ENCODE measurements around the gene CERT1.

Gene CERT1

DNA sequence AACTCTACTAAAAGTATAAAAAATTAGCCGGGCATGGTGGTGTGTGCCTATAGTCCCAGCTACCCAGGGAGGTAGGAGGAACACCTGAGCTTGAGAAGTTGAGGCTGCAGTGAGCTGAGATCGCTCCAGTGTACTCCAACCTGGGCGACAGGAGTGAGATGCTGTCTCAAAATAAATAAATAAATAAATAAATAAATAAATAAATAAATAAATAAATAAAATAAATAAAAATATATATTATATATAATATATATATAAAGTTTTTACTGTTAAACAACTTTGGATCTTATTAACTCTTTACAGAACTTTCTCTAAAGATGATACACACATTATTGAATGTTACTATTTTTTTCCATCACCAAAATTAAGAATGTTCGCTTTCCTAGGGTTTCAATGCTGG, 136.0 kb downstream of the CERT1 start:
- Mint-ChIP-seq H3K4me3 (no peak overlapping the region), H3K9me3 (no peaks in the 10 kb centered on the region), H3K27ac (no peak overlapping the region), H3K36me3 (peaks cover 11% of the 10 kb centered on the region), H3K27me3 (no peaks in the 10 kb centered on the region), H3K4me1 (no peaks in the 10 kb centered on the region)
- DNase-seq, result no peak
- CTCF ChIA-PET, result no interaction called here

DNA sequence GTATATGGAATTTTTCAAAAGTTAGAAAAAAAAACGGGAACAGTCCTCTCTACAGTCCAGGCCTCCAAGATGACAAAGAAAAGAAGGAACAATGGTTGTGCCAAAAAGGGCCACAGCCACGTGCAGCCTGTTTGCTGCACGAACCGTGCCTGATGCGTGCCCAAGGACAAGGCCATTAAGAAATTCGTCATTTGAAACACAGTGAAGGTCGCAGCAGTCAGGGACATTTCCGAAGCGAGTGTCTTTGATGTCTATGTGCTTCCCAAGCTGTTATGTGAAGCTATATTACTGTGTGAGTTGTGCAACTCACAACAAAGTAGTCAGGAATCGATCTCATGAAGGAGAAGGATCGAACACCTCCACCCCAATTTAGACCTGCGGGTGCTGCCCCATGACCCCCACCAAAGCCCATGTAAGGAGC, 137.0 kb downstream of the CERT1 start:
- no peaks in the 10 kb centered on the region for H3K4me1 Mint-ChIP-seq
- H3K27ac Mint-ChIP-seq, result no peak overlapping the region
- H3K36me3 Mint-ChIP-seq, result peaks cover 11% of the 10 kb centered on the region
- H3K9me3 Mint-ChIP-seq, result no peaks in the 10 kb centered on the region
- CTCF ChIA-PET, result no interaction called here
- DNase-seq, result no peak
- no peak overlapping the region for H3K4me3 Mint-ChIP-seq
- no peaks in the 10 kb centered on the region for H3K27me3 Mint-ChIP-seq

DNA sequence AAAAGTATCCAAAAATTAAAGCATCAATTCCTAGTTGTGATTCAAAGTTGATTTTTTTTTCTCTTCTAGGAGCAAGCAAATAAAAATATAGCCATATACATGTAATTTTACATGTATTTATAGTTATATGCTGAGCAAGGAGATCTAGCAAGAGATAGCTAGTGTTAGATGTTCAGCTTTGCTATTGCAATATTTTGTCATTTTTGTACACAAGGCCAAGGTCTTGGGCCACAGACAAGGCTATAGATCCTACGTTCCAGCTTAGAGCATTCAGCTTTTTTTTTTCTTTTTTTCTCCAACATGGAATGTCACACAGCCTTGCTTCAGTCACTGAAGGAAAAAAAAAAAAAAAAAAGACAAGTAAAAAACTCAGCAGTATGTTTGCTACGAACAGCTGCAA, 137.6 kb downstream of the CERT1 start:
- Mint-ChIP-seq H3K4me3 (no peak overlapping the region), H3K4me1 (no peaks in the 10 kb centered on the region), H3K27ac (no peak overlapping the region), H3K27me3 (no peaks in the 10 kb centered on the region), H3K9me3 (no peaks in the 10 kb centered on the region), H3K36me3 (peaks cover 11% of the 10 kb centered on the region)
- DNase-seq, result no peak
- CTCF ChIA-PET, result interaction anchor here (1.1 kb wide), 1 partner anchor 137 kb away, joined by 3 read pairs; the partner anchor contains the start of gene ANKRD31

DNA sequence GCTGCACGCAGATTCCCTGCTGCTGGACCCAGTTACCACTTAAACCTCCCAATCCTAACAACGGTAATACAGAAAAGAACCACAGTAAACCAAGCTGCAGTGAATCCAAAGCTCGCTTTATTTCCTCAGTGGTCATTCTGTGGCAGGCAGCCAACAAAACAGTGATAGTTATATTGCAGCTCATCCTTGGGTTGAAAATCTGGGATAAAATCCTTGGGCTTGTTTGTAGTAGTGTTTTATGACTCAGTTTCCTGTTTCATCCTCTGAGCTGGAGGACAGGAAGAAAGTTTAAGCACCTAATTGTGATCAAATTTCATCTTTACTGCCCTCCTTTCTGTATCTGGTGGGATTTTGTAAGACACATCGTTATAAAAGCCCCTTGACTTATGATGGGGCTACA, 143.0 kb downstream of the CERT1 start:
- peaks cover 8% of the 10 kb centered on the region for H3K36me3 Mint-ChIP-seq
- no peak overlapping the region for H3K4me3 Mint-ChIP-seq
- H3K9me3 Mint-ChIP-seq, result no peaks in the 10 kb centered on the region
- peaks cover 4% of the 10 kb centered on the region for H3K4me1 Mint-ChIP-seq
- DNase-seq, result no peak
- CTCF ChIA-PET, result no interaction called here
- H3K27ac Mint-ChIP-seq, result no peak overlapping the region
- no peaks in the 10 kb centered on the region for H3K27me3 Mint-ChIP-seq

DNA sequence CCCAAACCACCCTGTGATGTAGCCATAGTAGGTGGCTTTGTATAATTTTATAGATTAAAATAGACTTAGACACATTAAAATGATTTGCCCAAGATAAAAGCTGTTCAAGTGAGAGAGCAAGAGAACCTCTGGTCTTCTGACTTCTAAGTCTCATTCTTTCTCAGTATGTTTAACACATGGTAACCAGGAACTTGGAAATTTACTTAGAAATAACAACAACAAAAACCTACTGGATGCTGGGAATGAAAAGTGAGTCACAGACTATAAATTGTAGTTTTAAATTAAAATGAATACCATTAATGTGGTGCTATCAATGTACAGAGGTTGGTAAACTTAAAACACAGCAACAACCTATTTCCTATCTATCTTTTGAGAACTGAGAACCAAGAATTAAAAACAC, 144.0 kb downstream of the CERT1 start:
- Mint-ChIP-seq H3K27ac (no peak overlapping the region), H3K9me3 (no peaks in the 10 kb centered on the region), H3K36me3 (peaks cover 6% of the 10 kb centered on the region), H3K4me1 (peaks cover 4% of the 10 kb centered on the region), H3K4me3 (no peak overlapping the region), H3K27me3 (no peaks in the 10 kb centered on the region)
- DNase-seq, result no peak
- CTCF ChIA-PET, result no interaction called here

DNA sequence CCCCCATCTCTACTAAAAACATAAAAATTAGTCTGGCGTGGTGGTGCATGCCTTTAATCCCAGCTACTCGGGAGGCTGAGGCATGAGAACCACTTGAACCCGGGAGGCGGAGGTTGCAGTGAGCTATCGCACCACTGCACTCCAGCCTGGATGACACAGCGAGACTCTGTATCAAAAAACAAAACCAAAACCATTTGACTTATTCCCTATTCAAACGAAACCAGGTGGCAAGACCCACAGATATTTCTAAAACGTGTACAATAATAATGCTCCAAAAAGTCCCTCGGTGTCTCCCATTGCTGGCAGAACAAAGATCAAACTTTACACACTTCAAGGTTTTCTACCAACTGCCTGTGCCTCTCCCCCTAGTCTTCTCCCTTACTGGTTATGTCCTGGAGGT, 144.6 kb downstream of the CERT1 start:
- peaks cover 11% of the 10 kb centered on the region for H3K36me3 Mint-ChIP-seq
- H3K27me3 Mint-ChIP-seq, result no peaks in the 10 kb centered on the region
- H3K9me3 Mint-ChIP-seq, result no peaks in the 10 kb centered on the region
- no peak overlapping the region for H3K27ac Mint-ChIP-seq
- peaks cover 4% of the 10 kb centered on the region for H3K4me1 Mint-ChIP-seq
- CTCF ChIA-PET, result no interaction called here
- DNase-seq, result no peak
- H3K4me3 Mint-ChIP-seq, result no peak overlapping the region

DNA sequence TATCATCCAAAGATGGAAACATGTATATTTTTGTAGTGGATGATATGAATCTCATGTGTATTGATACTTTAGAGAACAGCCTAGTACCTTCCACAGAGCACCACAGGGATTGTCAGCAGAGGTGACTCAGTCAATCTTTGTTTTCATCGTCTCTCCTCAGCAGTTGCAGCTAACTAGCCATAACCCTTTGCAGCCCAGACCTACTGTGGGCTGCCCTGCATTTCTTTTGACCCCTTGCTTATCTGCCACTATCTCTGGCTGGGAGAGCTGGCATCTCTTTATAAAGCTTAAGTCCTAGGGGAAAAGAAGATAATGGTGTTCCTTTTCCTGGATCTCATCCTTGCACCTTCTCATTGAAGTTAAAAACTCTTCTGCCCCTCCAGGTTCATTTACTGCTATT, 145.7 kb downstream of the CERT1 start:
- H3K4me3 Mint-ChIP-seq, result no peak overlapping the region
- H3K9me3 Mint-ChIP-seq, result no peaks in the 10 kb centered on the region
- DNase-seq, result no peak
- H3K4me1 Mint-ChIP-seq, result peaks cover 4% of the 10 kb centered on the region
- H3K27me3 Mint-ChIP-seq, result no peaks in the 10 kb centered on the region
- H3K27ac Mint-ChIP-seq, result no peak overlapping the region
- peaks cover 14% of the 10 kb centered on the region for H3K36me3 Mint-ChIP-seq
- CTCF ChIA-PET, result no interaction called here

DNA sequence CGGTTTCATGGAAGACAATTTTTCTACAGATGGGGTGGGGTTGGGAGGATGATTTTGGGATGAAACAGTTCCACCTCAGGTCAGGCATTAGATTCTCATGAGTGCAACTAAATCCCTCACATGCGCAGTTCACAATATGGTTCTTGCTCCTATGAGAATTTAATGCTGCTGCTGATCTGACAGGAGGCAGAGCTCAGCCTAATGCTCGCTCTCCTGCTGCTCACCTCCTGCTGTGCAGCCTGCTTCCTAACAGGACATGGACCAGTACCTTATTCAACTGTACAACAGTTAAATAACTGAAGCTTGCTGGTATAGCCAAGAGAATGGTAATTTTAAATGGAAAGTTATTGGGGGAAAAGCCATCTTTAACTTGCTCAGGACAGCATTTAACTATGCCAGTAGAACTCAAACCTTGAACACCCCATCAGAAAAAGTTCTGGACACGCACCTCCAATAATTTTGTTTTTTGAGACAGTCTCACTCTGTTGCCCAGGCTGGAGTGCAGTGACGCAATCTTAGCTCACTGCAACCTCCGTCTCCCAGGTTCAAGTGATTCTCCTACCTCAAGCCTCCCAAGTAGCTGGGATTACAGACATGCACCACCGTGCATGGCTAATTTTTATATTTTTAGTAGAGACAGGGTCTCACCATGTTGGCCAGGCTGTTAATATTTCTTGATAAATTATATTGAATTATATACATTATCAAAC, 146.7 kb downstream of the CERT1 start:
- Mint-ChIP-seq H3K36me3 (peaks cover 23% of the 10 kb centered on the region), H3K27ac (no peak overlapping the region), H3K4me3 (no peak overlapping the region), H3K9me3 (no peaks in the 10 kb centered on the region), H3K27me3 (no peaks in the 10 kb centered on the region), H3K4me1 (peaks cover 4% of the 10 kb centered on the region)
- DNase-seq, result no peak
- CTCF ChIA-PET, result interaction anchor here (1.0 kb wide), 1 partner anchor 128 kb away, joined by 3 read pairs; the partner anchor contains the start of gene ANKRD31

DNA sequence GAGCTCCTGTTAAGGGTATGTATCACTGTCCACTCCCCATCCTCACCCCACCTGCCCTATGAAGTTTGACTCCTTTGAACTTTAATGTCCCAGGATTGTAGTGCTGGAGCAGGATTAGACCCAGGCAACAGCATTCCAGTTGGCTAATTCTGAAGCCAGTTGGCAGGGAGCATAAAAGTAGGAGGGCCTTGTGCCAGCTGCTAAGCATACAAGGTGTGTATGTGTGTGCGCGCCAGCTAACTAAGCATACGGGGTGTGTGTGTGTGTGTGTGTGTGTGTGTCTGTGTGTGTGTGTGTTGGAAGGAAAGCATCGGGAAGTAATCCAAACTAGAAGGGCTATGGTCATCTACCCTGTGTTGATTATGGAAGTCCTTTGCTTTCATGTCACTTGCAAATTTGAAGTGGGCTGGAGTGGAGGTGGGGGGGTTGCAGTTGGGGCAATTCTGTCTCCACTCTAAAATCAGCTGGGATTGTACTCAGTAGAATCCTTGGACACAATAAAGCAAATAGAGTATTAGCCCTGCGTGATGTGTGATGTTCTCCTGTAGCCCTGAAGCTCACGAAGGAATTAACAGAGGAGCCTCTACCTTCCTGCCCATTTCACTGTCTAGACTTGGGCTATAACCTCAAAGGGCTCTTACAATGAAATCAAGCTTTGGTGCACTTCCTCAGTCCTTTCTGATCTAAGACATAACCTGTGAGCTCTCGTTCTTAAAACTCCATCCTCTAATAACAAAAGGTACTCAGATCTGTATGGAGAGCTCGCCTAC, 147.5 kb downstream of the CERT1 start:
- H3K4me3 Mint-ChIP-seq, result no peak overlapping the region
- no peak overlapping the region for H3K27ac Mint-ChIP-seq
- no peaks in the 10 kb centered on the region for H3K9me3 Mint-ChIP-seq
- CTCF ChIA-PET, result interaction anchor here (1.0 to 1.3 kb wide), 2 partner anchors 15 to 128 kb away, joined by 3 read pairs; partner anchors contain the start of gene ANKRD31
- H3K4me1 Mint-ChIP-seq, result peaks cover 4% of the 10 kb centered on the region
- peaks cover 28% of the 10 kb centered on the region for H3K36me3 Mint-ChIP-seq
- H3K27me3 Mint-ChIP-seq, result no peaks in the 10 kb centered on the region
- no peak for DNase-seq

DNA sequence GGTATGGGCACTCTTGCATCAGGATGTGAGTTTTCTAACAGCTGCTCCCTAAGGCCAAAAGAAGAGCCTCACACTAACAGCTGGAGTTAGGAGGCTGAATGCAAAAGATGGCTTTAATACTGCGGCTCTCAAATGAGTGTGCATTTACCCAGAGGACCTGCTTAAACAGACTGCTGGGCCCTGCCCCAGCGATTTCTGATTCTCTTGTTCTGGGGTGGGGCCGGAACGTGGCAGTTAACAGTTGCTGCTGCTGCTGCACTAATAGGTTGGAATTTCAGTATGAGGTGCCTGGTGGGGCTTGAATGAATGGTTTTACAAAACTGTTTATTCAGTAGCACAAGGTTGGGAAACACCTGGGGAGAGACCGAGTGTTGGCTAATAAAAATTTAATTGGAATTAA, 148.3 kb downstream of the CERT1 start:
- CTCF ChIA-PET, result interaction anchor here (1.3 kb wide), 1 partner anchor 14 kb away, joined by 3 read pairs; no protein-coding TSS in a partner anchor
- no peak for DNase-seq
- H3K36me3 Mint-ChIP-seq, result peaks cover 31% of the 10 kb centered on the region
- no peak overlapping the region for H3K27ac Mint-ChIP-seq
- H3K9me3 Mint-ChIP-seq, result no peaks in the 10 kb centered on the region
- H3K4me1 Mint-ChIP-seq, result peaks cover 4% of the 10 kb centered on the region
- no peaks in the 10 kb centered on the region for H3K27me3 Mint-ChIP-seq
- H3K4me3 Mint-ChIP-seq, result no peak overlapping the region

DNA sequence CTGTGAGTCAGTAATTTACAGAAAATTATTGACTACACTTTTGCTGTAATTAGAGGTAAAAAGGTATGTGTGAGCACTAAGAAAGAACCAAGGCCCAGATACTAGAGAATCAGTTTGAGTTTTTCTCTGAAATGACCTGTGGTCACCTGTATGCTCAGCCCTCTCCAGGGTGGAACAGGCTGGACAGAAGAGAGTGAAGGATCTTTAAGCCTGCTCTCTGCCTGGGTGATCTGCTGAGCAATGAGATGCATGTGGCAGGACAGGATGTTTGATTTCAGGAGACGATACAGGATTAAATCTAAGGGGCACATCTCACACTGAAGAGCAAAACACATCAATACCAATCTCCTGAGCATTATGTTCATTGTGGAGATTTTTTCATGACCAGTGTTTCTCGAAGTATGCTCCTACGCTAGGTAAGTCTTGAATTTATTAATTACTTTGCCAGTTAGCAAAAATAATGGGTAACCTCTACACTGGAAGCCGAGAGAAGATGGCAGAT, 148.9 kb downstream of the CERT1 start:
- H3K4me1 Mint-ChIP-seq, result peaks cover 4% of the 10 kb centered on the region
- no peak overlapping the region for H3K4me3 Mint-ChIP-seq
- H3K27ac Mint-ChIP-seq, result no peak overlapping the region
- no peak for DNase-seq
- H3K9me3 Mint-ChIP-seq, result no peaks in the 10 kb centered on the region
- H3K36me3 Mint-ChIP-seq, result peaks cover 35% of the 10 kb centered on the region
- no peaks in the 10 kb centered on the region for H3K27me3 Mint-ChIP-seq
- CTCF ChIA-PET, result interaction anchor here (1.3 kb wide), 1 partner anchor 14 kb away, joined by 3 read pairs; no protein-coding TSS in a partner anchor

DNA sequence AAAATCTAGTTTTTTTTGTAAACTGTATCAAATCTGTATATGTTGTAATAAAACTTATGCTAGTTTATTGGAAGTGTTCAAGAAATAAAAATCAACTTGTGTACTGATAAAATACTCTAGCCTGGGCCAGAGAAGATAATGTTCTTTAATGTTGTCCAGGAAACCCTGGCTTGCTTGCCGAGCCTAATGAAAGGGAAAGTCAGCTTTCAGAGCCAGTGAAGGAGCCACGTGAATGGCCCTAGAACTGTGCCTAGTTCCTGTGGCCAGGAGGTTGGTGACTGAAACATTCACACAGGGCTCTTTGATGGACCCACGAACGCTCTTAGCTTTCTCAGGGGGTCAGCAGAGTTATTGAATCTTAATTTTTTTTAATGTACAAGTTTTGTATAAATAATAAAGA, 150.1 kb downstream of the CERT1 start:
- Mint-ChIP-seq H3K36me3 (peaks cover 46% of the 10 kb centered on the region), H3K27ac (no peak overlapping the region), H3K4me1 (no peaks in the 10 kb centered on the region), H3K4me3 (no peak overlapping the region), H3K9me3 (no peaks in the 10 kb centered on the region), H3K27me3 (no peaks in the 10 kb centered on the region)
- no peak for DNase-seq
- CTCF ChIA-PET, result no interaction called here

DNA sequence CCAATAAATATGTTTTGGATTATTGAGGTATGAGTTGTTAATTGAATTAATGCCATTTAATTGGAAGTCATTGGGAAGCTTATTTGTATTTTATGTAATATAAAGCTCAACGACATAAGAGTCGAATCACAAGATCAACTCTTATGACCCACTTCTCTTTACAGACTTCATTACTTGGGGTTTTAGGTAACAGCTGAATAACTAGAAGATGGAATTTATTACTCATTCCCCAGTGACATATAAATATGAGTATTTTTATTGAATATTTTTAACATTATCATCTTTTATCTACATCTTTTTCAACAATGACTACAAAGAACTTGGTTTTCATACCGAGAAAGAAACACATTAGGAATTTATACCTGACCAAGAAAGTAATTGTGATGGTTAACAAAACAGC, 153.3 kb downstream of the CERT1 start:
- no peak for DNase-seq
- H3K4me1 Mint-ChIP-seq, result no peaks in the 10 kb centered on the region
- no peaks in the 10 kb centered on the region for H3K9me3 Mint-ChIP-seq
- CTCF ChIA-PET, result no interaction called here
- no peak overlapping the region for H3K27ac Mint-ChIP-seq
- no peaks in the 10 kb centered on the region for H3K27me3 Mint-ChIP-seq
- no peak overlapping the region for H3K4me3 Mint-ChIP-seq
- peaks cover 55% of the 10 kb centered on the region for H3K36me3 Mint-ChIP-seq

DNA sequence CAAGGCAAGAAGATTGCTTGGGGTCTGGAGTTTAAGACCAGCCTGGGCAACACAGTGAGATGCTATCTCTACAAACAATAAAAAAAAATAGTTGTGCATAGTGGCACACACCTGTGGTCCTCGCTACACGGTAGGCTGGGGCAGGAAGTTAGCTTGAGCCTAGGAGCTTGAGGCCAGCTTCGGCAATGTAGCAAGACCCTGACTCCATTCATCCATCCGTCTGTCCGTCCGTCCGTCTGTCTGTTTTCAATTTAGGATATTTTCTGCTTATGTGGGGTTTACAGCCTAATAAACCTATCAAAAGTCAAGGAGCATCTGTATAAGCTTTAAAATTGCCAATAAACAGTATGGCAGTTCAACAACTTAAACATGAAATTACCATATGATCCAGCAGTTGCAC, 154.7 kb downstream of the CERT1 start:
- Mint-ChIP-seq H3K9me3 (no peaks in the 10 kb centered on the region), H3K36me3 (peaks cover 57% of the 10 kb centered on the region), H3K4me1 (no peaks in the 10 kb centered on the region), H3K4me3 (no peak overlapping the region), H3K27me3 (no peaks in the 10 kb centered on the region), H3K27ac (no peak overlapping the region)
- CTCF ChIA-PET, result no interaction called here
- no peak for DNase-seq

DNA sequence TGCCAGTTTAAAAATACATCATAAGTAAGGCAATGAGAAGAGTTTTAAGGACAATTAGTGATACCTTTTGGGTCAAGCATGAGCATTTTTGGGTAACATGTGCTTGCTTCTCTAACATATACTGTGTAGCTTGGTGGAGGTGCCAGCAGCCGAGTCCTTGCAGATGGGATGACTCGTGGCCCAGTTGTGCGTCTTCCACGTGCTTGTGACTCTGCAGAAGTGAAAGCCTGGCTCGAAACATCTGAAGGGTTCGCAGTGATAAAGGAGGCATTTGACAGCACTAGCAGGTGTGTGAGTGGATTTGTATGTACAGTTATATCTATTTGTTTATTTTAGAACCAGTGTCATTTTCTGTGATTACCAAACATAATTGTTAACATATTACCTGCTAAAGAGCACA, 156.2 kb downstream of the CERT1 start:
- CTCF ChIA-PET, result no interaction called here
- H3K4me3 Mint-ChIP-seq, result no peak overlapping the region
- no peaks in the 10 kb centered on the region for H3K9me3 Mint-ChIP-seq
- H3K27me3 Mint-ChIP-seq, result no peaks in the 10 kb centered on the region
- H3K36me3 Mint-ChIP-seq, result peaks cover 66% of the 10 kb centered on the region
- no peak for DNase-seq
- H3K4me1 Mint-ChIP-seq, result peaks cover 14% of the 10 kb centered on the region
- no peak overlapping the region for H3K27ac Mint-ChIP-seq
